SW 1271 (cell line): Measurements from ENCODE around the gene MTA2.

ENCODE experiments used
- DNase-seq, 2 experiments: peaks; one replicate each; lab custom pipeline; 2025; lab: John Stamatoyannopoulos, UW

MTA2 gene

DNA sequence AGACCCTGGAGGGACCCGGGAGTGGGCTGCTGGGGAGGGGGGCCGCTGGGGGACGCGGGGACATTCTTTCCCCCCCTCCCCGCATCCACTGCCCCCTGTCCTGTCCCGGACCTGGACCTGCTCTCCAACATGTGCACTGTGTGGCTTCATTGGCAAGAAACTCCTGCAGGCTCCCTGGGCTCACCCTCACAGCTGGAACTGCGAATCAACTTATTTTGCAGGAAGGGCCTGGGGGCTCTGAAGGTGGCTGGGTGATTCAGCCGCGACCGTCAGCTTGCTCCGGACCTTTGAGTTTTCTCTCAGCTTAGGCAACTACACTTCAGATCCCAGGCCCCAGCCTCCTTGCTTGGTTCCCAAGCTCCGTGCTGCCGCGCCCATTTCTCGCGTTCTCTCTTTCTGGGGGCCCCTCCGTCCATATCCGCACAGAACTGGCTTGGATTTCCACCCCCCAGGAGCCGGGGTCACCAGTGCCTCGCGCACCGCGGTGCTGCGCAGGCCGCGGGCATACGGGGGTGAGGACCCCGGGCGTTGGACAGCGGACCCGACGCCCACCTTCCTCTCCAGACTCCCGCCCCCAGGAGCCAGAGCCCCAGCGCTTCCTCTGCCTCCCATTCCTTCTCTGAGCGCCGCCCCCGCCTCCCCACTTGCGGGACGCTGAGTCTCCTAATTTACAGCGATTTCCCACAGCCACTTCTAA is 54.6 kb downstream of the MTA2 start:
- DNase-seq, result peak in 1 of 2 experiments; percentile 53

DNA sequence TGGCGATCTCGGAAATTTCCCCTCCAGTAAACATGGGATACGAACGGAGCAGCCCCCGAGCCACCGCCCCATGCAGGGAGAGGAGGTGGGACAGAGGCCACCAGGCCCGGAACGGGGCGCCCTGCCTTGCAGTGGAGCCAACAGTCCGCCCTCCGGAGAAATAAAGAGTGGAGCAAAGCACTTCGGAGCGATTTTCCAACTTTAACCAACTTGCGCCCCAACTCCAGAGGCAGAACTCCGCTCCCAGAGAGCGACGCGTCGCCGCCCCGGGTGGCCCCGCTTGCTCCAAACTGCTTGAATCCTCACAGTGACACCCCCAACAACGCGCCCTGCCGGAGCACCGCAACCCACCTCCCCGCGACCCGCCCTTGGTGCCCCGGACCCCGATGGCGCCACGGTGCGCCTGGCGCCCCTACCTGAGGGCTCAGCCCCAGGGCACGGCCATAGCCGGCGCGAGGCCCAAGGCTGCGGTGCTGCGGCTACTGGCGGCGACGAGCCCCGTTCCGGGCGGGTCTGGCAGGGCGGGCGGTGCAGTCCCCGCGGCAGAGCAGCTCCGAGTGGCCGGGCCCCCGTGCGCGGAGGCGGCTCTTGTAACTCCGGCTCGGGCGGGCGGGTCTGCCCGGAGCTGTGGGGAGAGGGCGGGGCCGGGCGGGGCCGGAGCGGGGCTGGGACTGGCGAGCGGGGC is 55.3 kb downstream of the MTA2 start, which contains the start of gene AHNAK:
TSS of gene AHNAK (minus strand) at position 563 of the 685 bp plus-strand sequence. CDS start 10,708 bp downstream, outside the sequence.
- DNase-seq, result peak in 1 of 2 experiments; percentile 53

DNA sequence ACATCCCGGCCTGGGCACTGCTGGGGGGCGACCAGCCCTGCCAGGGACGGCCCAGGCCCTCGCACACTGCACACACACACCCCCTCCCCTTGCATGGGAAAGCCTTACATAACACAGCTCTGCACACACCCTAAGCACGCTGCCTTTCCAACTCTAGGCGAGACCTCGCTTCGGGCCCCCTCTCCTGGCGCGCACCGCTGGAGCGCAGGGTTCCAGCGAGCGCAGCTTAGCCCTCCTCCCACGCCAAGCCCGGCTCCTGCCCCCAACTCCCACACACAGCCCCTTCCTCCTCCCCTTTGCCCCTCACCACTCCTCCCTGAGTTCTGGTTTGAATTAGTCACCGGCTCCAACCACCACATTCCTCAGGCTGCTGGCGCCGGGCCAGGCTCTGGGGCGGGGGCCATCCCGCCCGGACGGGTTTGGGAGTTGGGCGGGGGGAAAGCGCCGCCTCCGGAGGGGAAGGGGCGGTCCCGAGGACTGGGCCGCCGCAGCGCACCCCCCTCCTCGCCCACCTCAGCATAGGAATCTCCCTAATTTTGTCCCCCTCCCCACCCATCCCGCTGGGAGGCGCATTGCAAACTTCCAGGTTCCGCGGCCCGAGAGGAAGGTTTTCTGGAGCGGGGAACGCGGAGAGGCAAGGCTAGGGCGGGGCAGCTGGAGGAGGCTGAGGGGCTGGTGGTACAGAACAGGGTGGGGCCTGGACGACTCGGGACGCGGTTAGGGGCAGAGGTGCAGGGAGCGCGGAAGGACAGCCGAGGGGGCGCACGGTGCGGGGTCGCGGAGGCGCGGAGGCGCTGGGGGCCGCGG is 56.0 kb downstream of the MTA2 start:
- DNase-seq, result peak in 1 of 2 experiments; percentile 86

- DNase-seq, result peak in 1 of 2 experiments; percentile 26
Measured at GRCh38 chr11:62544581-62545436, 56.9 kb downstream of the MTA2 start.

DNA sequence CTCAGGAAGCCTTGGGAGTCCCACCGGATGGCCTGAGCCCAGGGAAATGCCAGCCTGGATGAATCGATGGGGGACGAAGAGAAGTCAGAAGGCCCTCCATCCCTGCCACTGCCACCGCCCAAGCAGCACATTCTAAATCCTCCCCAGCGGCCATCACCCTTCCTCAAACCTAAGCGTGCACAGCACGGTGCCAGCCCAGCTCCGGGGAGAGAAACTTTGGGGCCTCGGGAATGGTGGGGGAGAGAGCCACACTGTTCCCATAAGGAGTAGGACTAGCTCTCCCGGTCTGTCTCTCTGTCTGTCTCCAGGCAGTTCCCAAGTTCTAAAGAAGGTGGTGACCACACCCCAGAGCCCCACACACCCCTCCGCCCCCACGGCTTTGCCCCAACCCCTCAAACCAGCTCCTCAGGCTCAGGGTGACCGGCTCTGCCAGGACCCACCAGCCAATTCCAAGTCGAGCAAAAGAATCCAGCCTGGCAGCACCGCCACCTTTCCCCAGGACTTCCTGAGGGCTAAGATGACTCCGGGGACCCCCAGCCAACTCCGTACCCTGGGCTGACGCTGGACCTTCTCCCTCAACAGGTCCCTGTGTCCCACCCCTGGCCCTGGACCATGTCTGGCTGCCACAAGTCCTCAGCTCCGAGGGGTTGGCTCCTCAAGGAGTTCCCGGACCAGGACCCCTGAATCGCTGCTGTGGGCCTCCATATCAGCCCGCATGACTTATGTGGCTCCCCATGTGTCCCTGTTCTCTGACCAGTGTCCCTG is 57.8 kb downstream of the MTA2 start:
- no peak for DNase-seq
